ENCODE results near the gene GIMAP8.

DNA sequence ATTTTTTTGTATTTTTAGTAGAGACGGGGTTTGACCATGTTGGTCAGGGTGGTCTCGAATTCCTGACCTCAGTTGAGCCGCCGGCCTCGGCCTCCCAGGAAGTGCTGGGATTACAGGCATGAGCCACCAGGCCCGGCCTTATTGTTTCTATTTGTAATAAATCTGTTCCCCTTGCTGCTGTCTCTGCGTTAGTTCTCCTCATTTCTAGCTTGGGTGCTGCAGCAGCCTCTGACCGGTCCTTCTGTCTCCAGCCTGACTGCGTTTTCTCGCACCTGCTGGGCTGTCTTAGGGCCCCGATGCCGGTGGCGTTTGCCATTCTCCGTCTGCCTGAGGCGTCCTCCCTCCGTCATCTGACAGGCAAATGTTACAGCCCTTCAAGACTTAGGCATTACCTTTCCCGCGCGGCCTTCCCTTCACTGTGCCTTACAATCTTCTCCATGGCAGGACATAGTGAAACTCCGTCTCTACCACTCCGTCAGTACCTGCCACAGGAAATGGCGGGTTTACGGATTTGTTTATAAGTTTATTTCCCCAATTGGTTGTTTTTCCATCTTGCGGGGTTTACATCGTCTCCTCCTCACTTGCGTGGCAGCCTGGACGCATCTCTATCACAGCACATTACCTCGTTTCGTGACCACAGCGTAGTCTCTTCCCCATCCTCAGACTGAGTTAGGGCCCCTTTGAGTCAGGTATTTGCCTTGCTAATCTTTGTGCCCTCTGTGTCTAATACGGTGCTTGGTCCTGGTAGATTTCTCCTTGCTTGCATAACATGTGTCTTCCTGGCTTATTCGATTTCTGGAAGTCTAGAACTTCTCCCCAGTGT is 2.3 kb upstream of the GIMAP8 start:
- TF ChIP-seq, protein P1, sequence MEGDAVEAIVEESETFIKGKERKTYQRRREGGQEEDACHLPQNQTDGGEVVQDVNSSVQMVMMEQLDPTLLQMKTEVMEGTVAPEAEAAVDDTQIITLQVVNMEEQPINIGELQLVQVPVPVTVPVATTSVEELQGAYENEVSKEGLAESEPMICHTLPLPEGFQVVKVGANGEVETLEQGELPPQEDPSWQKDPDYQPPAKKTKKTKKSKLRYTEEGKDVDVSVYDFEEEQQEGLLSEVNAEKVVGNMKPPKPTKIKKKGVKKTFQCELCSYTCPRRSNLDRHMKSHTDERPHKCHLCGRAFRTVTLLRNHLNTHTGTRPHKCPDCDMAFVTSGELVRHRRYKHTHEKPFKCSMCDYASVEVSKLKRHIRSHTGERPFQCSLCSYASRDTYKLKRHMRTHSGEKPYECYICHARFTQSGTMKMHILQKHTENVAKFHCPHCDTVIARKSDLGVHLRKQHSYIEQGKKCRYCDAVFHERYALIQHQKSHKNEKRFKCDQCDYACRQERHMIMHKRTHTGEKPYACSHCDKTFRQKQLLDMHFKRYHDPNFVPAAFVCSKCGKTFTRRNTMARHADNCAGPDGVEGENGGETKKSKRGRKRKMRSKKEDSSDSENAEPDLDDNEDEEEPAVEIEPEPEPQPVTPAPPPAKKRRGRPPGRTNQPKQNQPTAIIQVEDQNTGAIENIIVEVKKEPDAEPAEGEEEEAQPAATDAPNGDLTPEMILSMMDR (IDR thresholded peaks at IDR 0.05) = no peak
- no peak for TF ChIP-seq POLR2A (IDR thresholded peaks at IDR 0.05)

Measured in heart left ventricle (tissue), 13 donors.